H1 (cell line): ENCODE results near the gene SLC43A1. TPM values are rescaled to one million over a fixed set of nuclear protein-coding genes. Genes with fewer than 3 reads are reported as not detected.

Experiments used
- ASH2L ChIP-seq: fragments of 200-600, 300-600 bp; sonication (generic); IDR thresholded peaks from one replicate; pipeline ENCODE4 v1.7.1; 2017; ENCODE audit warnings: low read length
- CHD2 ChIP-seq: IDR thresholded peaks from 2 replicates; pipeline ENCODE4 v1.6.1; 2012; ENCODE audit warnings: low read length, improper control_type of control experiment
- CHD7 ChIP-seq: fragments of 300-600 bp; sonication (generic); IDR thresholded peaks from 2 replicates; pipeline ENCODE4 v1.7.1; 2012; ENCODE audit warnings: low read length, moderate library complexity, mild to moderate bottlenecking, inconsistent platforms; ENCODE audit not compliant: insufficient replicate concordance
- EP300 ChIP-seq, 2 experiments: IDR thresholded peaks; 1 replicate in 1 of 2; 2 replicates in 1 of 2; pipeline ENCODE4 v1.6.1; 2011 to 2012; ENCODE audit warnings: low read depth in 2 of 2, low read length in 2 of 2, mild to moderate bottlenecking in 2 of 2, borderline replicate concordance in 1 of 2, inconsistent platforms in 1 of 2, moderate library complexity in 1 of 2
- GTF2F1 ChIP-seq: IDR thresholded peaks from 2 replicates; pipeline ENCODE4 v1.6.1; 2012; ENCODE audit warnings: low read depth, low read length, improper control_type of control experiment, borderline replicate concordance
- HDAC2 ChIP-seq, 2 experiments: fragments of 300-600 bp in 1 of 2; sonication (generic) in 1 of 2; IDR thresholded peaks; 2 replicates each; pipeline ENCODE4 v1.6.1; 2011 to 2012; ENCODE audit warnings: low read depth in 2 of 2, low read length in 2 of 2, mild to moderate bottlenecking in 2 of 2, moderate library complexity in 2 of 2, borderline replicate concordance in 1 of 2, inconsistent platforms in 1 of 2
- NANOG ChIP-seq: IDR thresholded peaks from 2 replicates; pipeline ENCODE4 v1.6.1; 2011; ENCODE audit warnings: low read length, low read depth, mild to moderate bottlenecking, inconsistent platforms; ENCODE audit not compliant: insufficient read depth, poor library complexity, severe bottlenecking
- NRF1 ChIP-seq: IDR thresholded peaks from 2 replicates; pipeline ENCODE4 v1.6.1; 2011; ENCODE audit warnings: mild to moderate bottlenecking, low read depth, low read length, improper control_type of control experiment
- SP2 ChIP-seq: IDR thresholded peaks from 2 replicates; pipeline ENCODE4 v1.6.1; 2012; ENCODE audit warnings: mild to moderate bottlenecking, low read length, inconsistent platforms
- polyA plus RNA-seq, 7 experiments: library from polyadenylated mRNA; depleted of rRNA in 3 of 7; stranded (reverse) in 5 of 7; unstranded in 2 of 7; fragments of >200 nt in 5 of 7; fragments of 200-250 nt in 2 of 7; gene quantifications; 1 replicate in 5 of 7; 2 replicates in 1 of 7; 4 replicates in 1 of 7; pipeline versions ENCODE4 v1.2.1 to v1.2.3, GENCODE V29; 2011 to 2013; ENCODE audit warnings: missing spikeins in 2 of 7, mixed read lengths in 2 of 7
- total RNA-seq: library from RNA; stranded (reverse); fragmentation: NEBNext Ultra II Directional; extraction: Animal tissue kit (Norgen Biotek cat#: 25700); gene quantifications from 2 replicates; pipeline ENCODE4 v1.2.1, GENCODE V29; 2021

SLC43A1 gene
- total and polyA plus RNA-seq, 2 of the 8 experiments (the other 6 are each of a cell fraction or from before 2014, with no cell fraction given), result 34.5 to 58.0 TPM

GRCh38 chr11:57541169-57541568 is 25.7 kb upstream of the SLC43A1 start (continued):
- no peak for TF ChIP-seq CHD7
- no peak for TF ChIP-seq SP2
- no peak for TF ChIP-seq CHD2
- no peak for TF ChIP-seq NANOG
- no peak for TF ChIP-seq NRF1
- no peak for TF ChIP-seq HDAC2 (IDR thresholded peaks at IDR 0.05; ENCODE audit: borderline replicate concordance in 1 of 2, low read depth in 2 of 2, low read length in 2 of 2)
- TF ChIP-seq ASH2L, result no peak
- no peak for TF ChIP-seq EP300 (IDR thresholded peaks at IDR 0.05; ENCODE audit: borderline replicate concordance in 1 of 2, low read depth in 2 of 2, low read length in 2 of 2)
- TF ChIP-seq GTF2F1, result no peak
